NCI-H2171 treated with DMSO at 0.1 percent for 48 hours (cell line): ENCODE data around the gene ACBD5.
A peak's percentile ranks its signal among the peaks of the same experiment; 100 is the strongest.
"Not testable (repeated sequence)": the region's sequence is repeated elsewhere in the genome, so short reads cannot be mapped to it uniquely, and the experiment has no call there.

ENCODE experiments used
- DNase-seq: peaks from one replicate; lab custom pipeline; 2025; lab: John Stamatoyannopoulos, UW

ACBD5 gene, protein sequence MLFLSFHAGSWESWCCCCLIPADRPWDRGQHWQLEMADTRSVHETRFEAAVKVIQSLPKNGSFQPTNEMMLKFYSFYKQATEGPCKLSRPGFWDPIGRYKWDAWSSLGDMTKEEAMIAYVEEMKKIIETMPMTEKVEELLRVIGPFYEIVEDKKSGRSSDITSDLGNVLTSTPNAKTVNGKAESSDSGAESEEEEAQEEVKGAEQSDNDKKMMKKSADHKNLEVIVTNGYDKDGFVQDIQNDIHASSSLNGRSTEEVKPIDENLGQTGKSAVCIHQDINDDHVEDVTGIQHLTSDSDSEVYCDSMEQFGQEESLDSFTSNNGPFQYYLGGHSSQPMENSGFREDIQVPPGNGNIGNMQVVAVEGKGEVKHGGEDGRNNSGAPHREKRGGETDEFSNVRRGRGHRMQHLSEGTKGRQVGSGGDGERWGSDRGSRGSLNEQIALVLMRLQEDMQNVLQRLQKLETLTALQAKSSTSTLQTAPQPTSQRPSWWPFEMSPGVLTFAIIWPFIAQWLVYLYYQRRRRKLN

DNA sequence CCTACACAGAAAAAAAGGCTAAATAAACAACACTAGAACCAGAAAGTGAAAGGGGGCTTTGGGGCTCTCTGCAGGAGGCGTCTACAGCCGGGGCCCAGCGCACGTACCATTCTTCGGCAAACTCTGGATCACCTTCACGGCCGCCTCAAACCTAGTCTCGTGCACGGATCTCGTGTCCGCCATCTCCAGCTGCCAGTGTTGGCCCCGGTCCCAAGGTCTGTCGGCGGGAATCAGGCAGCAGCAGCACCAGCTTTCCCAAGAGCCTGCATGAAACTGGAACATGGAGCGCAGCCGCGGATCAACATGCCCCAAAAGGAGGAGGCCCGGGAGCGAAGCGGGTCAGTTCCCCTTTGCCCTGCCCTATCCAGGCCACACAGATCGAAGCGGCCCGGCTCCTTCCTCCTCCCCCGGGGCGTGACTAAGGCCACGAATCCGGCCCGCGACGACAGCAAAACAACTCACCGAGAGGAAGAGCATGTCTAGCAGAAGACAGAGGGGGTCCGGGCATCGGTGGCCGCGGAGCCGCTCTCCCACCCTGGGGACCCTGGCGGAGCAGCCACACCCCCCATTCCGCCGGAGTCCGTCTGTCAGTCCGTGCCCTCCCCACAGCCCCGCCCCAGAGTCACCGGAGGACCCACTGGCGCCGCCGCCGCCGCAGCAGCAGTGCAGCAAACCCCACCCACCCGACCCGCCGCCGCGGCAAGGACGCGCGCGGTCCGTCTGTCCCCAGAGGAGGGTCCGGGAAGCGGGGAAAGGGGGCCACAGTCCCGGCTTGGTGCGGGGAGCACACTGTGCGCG, at the start of gene ACBD5:
ACBD5 (minus strand) TSS at position 586 of the 798 bp plus-strand sequence; CDS start at position 477, 109 bp downstream.
- DNase-seq, result peak; percentile 80

DNA sequence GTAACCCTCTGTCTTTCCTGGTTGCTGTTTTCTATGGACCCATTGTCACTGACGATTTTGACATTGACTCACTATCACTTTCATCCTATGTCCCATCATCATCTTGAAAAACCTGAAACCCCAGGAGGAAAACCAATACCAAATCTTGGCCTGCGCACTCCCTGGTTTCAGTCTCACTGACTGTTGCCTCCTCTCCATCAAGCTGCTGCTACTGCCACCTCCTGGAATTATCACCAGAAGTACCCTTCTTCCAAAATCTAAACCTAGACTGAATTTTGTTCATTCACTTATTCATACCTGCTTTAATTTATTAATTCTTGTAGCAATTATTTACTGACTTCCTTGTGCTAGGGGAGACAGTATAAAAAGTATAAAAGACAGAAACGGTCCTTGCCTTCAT, 44.5 kb upstream of the ACBD5 start:
- peak; percentile 14 for DNase-seq

DNA sequence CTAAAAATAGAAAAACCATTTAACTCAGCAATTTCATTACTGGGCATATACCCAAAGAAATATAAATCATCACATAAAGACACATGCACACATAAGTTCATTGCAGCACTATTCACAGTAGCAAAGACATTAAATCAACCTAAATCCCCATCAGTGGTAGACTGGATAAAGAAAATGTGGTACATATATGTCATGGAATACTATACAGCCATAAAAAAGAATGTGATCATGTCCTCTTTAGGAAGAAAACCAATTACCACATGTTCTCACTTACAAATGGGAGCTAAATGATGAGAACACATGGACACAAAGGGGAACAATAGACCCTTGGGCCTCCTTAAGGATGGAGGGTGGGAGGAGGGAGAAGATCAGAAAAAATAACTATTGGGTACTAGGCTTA, 36.0 kb upstream of the ACBD5 start:
- no peak for DNase-seq

DNA sequence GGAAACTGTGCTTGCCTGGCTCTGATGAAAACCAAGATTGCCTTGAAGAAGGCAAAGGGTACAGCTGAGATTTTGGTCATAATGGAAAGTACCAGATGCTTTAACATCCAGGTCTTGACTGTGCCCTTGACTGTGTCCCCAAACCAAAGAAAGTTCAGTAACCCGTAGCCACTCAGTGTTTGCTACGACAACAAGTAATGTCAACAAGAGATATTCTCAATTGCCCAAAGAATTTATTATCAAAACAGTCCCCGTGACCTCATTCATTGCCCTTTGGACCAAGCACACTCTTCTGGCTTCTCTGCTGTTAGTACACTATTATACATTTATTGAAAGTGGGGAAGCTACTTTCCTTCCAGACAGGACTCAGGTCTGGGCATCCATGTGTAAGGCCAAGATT, 25.4 kb upstream of the ACBD5 start:
- peak; percentile 4 for DNase-seq

DNA sequence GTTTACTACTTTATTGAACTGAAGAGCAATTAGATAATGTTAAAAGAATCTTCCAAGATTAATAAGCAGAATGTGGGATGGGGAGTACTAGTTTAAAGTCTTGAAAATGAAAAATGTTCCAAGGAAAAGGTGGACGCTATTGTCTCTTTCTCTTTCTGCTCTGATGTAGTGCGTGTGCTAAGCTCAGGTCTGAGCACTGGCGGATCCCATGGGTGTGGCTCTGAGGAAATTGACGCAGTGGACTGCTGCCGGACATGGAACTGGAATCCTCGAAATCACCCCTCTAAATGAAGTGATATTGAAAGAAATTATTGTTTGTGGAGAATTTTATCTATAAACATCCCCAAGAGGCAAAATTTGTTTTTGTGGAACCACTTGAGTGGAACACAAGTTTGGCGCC, 22.2 kb upstream of the ACBD5 start:
- DNase-seq, result not testable (repeated sequence)

DNA sequence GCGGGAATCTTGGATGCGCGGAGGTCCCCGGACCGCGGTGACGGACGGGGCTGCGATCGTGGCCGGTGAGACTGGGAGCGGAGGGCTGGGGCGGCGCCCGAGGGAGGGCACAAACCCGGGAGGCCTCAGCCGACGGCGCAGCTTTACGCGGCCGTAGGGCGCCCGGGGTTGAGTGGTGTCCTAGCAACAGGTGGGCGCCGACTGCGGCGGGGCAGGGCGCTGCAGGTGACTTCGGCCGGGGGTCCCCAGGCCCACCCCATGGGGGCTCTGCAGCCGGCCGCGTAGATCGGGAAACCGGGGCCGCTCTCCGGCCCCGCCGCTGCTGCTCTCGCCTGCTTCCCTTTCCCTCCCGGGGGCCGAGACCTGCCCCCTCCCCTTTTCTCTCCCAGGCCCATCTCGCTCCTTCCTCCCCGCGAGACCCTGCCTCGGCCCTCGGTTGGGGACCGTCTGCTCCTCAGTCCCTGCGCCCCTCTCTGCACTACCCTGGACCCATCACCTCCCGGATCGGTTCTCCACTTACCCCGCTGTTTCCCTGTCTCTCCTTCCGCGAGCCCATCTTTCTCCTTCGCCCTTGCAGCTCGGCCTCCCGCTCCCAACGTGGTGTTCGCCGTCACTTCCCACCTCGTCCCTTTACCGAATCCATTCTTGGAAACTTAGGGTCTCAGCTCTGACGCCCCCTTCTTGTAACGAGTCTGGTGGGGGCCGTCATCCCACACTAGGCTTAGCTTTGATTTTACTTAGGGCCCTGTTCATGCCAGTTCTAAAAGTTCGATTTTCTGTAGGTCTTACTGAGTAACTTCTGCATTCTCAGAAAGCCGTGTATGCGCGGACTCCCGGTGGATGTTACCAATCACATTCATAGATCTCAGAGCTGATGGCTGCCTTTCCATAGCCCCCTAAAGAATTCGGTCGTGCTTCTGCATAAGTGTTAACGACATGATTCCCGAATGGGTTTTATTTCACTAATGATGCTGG, 18.5 kb upstream of the ACBD5 start:
- no peak for DNase-seq

DNA sequence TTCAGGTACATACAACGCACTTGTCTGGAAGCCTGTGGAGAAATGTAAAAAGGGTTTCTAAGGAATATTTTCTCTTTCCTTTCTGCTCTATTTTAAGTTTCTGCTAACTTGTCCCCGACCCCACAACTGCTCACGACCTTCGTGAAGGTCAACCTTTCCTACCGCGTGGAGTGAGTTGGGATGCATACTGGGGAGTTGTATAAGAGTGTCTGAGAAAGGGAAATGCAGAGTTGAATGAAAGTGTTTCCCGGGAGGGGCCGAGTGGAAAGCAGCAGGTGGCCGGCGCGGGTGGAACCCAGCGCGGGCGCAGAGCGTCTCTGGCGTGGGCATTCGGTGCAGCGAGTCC, 17.9 kb upstream of the ACBD5 start:
- no peak for DNase-seq

DNA sequence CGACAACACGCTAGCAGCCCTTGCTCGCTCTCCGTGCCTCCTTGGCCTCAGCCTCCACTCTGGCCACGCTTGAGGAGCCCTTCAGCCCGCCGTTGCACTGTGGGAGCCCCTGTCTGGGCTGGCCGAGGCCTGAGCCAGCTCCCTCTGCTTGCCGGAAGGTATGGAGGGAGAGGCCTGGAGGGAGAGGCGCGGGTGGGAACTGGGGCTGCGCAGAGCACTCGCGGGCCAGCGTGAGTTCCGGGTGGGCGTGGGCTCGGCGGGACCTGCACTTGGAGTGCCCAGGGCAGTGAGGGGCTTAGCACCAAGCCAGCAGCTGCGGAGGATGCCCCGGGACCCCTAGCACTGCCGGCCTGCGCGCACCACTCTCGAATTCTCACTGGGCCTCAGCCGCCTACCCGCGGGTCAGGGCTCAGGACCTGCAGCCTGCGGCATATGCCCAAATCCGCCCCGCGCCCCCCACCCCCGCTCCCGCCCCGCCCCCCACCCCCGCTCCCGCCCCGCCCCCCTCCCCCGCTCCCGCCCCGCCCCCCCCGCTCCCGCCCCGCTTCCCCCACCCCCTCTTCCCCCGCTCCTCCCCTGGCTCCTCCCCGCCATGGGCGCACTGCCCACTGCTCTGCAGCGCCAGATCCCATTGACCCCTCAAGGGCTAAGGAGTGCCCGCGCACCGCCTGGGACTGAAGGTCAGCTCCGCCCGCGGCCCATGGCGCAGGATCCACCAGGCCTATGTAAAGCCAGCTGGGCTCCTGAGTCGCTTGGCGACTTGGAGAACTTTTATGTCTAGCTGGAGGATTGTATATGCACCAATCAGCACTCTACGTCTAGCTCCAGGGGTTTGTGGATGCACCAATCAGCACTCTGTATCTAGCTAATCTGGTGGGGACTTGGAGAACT, 15.9 kb upstream of the ACBD5 start:
- DNase-seq, result no peak

DNA sequence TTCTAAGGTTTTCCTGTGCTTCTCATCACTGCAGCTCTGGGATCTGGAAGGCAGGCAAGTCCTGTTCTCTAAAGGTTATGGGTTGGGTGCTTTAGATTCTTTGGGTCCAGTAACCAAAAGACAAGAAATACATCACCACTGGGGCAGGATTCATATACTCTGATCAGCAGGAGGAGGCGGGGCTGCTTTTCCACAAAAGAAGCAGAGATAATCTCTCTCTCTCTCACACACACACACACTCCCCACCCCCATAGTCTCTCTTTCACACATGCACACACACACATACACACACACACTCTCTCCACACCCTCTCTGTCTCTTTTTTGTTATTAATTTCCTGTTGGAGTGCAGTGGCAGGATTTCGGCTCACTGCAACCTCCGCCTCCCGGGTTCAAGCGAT, 13.0 kb upstream of the ACBD5 start:
- DNase-seq, result no peak

DNA sequence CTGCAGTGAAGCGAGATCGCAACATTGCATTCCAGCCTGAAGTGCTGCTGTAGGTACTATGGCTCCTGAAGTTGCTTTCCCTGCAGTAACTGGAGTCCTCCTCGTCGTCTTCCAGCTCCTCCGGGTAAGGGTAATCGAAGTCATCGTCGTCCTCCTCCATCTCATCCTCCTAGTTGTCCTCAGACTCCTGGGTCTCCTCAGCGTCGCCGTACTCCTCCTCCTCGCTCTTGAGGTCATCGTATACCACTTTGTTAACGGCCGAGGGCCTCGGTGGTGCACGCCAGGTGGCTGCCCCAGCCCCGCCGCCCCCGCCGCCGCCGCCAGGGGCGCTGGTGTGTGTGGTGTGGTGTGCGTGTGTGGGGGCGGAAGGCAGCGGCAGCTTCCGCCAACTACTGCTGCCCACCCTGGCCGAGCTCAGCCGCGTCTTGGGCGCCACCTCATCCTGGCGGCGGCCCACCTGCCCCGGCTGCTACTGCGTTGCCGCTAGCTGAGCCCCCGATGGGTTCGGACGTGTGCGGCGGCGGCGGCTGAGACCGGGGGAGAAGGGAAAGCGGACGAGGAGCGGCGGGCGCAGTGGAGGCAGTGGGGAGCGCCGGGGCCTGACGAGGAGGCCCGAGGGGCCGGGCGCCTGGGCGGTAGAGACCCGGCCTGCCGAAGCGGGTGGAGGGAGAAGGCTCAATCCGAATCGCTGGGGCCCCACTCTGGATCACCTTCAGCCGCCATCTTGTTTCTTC, 11.8 kb upstream of the ACBD5 start:
- no peak for DNase-seq

DNA sequence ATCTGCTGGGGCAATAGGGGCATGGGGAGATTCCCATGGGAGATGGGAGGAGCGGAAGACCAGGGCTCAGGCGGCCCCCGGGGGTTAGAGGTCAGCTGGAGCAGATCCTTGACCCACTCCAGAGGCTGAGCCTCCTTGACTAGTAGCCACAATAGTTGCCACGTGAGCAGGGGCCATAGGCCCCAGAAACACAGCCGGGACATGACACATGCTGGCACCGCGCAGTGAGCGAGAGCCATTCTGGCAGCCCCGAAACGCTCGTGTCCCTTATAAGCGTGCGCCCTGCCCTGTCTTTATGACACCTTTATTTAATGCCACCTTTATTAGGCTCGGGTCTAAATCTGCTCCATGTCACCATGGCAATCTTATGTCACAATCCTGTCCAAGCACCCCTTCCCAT, 11.0 kb upstream of the ACBD5 start:
- DNase-seq, result no peak

DNA sequence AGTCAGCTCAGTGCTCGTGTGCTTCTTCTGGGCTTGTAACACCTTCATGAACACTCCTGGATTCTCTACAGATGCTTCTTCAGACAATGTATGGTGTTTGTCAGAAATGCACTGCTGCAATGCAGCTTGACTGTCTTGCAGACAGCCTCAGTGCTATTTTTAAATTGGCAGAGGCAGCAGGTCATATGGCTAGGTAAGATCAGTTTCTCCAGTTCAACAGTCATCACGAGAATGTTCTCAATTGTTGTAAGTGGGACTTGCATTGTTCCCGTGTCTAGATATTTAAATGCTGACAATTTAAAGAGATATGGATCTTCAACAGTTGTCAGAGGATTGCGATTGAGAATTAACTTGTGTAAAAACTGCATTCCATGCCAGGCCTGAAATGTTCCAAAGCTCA, 7.6 kb upstream of the ACBD5 start:
- no peak for DNase-seq

DNA sequence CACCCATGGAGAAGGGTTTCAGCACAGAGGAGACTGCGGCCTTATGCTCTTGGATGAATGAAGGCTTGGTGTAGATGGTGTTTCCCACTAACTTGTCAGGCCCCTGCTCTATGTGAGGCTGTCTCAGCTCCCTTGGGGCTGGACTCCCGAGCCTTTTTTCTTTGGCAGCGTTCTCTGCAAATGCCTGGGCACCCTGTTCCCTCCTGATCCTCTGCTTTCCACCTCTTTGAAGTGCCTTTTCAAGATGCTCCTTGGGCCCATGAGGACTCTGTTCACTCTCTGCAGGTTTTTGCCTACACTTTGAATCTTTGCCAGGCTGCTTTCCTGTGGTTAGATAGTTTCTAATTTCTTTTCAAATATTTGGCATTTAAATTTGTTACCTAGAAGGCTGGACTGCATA, 6.8 kb upstream of the ACBD5 start:
- no peak for DNase-seq

DNA sequence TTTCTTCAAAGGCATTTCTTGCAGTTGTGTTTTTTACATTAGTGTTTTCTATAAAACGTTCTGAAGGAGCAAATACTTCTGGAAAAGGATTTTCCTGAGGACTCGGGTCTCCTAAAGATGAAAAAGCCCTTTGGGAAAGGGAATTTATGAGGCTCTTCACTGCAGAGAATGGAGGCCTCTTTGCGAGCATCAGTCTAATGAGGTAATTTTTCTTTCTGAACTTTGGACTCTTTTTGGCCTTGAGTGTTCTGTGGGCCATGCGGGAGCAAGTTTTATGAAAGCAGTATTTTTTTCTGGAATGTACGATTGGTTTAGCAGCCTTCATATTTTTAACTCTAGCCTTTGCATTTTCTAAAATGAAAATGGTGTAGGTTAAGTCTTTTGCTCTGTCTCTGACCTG, 6.4 kb upstream of the ACBD5 start:
- no peak for DNase-seq

DNA sequence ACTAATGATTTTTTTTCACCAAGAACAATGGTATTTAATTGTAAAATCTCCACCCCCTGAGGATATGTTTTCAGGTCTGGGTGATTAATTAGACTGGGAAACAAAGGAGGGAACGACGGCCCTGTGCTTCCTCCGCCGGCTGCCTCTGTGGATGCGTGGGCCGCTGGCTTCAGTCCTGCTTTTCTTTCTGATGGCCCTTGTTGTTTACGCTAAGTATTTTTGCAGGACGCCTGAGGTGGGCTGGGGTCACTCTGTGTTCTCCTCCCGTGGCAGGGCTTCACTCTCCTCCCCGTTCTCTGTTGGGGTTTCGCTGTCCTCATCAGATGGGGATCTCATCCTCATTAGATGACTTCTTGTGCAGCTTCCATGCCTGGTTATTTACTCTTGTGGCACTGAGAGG, 5.2 kb upstream of the ACBD5 start:
- no peak for DNase-seq

DNA sequence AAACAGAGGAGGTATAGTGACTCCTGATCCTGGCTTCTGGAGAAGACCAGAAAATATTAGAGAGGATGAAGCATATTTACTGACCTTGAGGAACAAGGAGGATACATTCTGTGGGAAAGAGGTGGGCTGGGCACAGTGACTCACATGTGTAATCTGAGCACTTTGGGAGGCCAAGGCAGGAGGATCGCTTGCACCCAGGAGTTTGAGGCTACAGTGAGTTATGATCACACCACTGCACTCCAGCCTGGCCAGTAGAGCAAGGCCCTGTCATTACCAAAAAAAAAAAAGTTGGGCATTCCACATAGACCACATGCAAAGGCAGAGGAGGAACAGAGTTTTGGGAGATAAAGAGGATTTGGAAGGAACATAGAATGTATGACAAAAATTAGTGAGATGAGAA, 4.4 kb upstream of the ACBD5 start:
- DNase-seq, result no peak

DNA sequence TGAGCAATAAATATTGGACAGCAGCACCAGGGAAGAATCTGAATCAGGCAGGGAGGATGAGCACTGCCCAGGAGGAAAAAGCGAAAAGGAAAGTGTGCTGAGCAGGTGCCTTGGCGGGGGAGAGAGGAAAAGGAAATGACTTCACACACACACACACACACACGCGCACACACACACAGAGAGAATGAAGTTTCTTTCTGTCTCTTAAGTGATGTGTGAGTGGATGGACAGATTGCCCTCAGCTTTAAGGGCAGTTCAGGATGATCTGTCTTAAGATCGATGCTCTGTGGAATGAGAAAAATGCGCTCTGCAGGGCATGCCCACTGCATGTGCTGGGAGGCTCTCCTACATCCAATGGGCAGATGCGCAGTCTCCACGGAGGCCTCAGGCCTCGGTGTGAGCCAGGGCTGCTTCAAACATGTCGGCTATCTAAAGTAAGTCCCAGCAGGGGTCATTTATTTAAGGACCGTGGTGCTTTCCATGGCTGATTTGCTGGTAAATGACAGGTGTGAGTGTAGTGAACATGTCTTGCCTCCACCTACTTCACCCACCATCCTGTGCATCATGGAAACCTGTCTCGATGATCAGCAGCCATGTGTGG, 2.5 kb upstream of the ACBD5 start:
- peak; percentile 50 for DNase-seq

DNA sequence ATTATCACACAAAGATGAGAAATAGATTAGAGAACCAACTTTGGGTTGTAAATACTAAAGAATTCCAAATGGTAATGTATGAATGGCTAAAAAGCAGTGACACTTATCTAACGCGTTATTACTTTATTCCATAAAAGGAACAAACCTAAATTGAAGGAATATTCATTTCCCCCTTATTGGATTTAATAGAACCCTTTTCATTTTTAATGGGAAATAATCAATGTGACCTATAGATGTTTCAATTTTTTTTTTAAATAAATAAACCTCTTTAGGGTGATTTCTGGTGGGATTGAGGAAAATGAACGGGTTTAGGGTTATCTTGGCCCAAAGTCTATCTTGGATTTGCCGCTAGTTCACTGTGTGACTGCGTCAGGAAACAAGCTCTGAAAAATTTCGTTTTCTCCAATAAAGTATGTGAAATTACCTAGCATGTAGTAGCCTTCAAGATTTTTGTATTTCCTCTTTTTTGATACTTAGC, 1.9 kb upstream of the ACBD5 start:
- DNase-seq, result no peak

DNA sequence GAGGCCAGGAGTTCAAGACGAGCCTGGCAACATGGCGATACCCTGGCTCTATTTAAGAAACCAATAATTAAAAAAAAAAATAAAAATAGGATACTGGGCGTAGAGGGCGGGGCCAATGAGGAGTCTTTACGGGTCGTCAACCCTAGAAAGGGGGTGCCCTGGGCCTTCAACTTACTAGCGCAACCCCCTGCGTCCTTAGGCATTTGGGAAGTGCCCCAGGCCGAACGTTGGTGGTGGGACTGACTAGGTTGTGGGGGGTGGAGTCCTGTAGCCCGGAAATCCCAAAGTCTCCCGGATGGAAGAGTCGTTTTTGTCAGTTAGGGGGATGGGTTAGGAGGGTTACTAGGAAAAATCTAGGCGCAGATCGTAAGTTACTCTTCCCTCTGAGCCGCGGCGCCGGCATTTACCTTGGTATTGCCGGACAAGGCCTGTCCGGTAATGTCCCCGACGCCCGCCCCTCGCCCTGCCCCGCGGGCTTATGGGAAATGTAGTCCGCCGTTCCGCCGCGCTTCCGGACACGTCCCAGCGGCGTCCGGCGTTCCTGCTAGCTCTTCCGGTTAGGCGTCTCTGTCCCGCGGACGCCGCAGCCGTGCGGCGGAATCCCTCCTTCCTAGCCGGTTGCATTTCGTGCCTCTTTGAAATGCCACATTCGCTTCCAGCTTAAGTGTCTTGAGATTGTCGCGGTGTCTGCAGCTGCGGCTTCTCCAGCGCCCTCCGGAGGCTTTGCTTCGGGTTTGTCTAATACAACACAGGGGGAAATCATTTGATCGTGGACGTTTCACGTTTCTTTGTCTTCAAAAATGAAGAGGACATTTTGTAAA, 1.3 kb upstream of the ACBD5 start:
- peak; percentile 90 for DNase-seq
